ENCODE measurements around the gene NLGN1.

NLGN1 gene

DNA sequence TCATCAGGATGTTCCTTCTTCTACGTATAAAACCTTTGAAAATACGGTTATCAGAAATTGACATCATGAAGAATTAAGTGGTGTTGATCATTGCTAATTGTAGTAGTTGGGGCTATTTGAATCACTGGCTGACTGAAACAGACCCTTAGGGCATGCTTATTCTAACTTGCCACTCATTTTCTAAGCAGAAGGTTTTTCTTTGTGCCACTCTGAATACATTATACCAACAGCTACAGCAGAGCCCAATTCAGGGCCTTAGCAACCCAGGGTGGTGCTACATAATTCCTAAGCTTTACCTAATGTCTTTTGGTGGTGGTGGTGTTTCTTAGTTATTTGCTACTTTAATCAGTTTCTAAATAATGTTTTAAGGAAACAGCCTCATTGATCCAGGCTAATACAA is 524.2 kb downstream of the NLGN1 start:
- no peak for DNase-seq

GRCh38 chr3:173923204-173923603 is 525.7 kb downstream of the NLGN1 start:
- DNase-seq = no peak

GRCh38 chr3:173930251-173930650 is 532.7 kb downstream of the NLGN1 start:
- DNase-seq = no peak

- no peak for DNase-seq
These were observed 535.1 kb downstream of the NLGN1 start for GRCh38 chr3:173932624-173933023.

- DNase-seq = no peak
These were observed 535.6 kb downstream of the NLGN1 start for GRCh38 chr3:173933113-173933512.

GRCh38 chr3:173936316-173936715 is 538.8 kb downstream of the NLGN1 start:
- no peak for DNase-seq

- no peak for DNase-seq
These were observed 540.6 kb downstream of the NLGN1 start for GRCh38 chr3:173938159-173938558.

- no peak for DNase-seq
These were observed 541.1 kb downstream of the NLGN1 start for GRCh38 chr3:173938616-173939015.

DNA sequence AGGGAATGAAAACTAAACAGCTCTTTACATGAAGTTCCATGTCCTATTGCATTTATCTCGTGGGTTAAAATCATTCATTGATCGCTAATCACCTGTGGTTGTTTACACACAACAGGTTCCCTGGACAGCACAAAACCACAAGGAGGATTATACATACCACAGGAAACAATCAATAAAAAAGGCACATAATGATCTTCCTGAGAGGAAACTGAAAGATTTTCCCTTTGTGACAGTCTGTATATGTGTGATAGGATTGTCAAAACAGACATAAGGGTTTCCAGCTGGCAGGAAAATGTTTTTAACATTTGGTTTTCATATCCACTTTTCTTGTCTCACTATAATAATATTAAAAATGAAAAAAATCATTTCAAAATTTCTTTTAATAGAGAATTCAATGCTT is 541.8 kb downstream of the NLGN1 start:
- no peak for DNase-seq

- DNase-seq = no peak
These were observed 545.7 kb downstream of the NLGN1 start for GRCh38 chr3:173943264-173943663.

DNA sequence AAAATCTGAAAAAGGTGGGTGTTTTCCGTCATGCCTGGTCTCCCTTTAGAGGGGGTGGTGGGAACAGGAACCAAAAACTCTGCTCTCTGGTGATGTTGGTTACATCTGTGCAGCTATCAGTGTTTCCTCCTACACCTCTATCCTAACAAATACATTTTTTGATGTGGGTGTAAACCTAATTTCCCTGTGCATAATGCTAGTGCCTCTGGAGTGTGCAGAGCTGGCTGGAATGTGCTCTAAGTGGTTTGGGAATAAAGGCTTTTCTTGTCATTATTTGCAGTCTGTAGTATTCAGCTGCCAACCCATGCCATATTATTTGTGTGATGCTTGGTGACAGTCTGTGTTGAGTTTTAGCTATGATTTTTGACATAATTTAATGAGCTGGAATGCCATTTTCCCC is 547.6 kb downstream of the NLGN1 start:
- DNase-seq = no peak

DNA sequence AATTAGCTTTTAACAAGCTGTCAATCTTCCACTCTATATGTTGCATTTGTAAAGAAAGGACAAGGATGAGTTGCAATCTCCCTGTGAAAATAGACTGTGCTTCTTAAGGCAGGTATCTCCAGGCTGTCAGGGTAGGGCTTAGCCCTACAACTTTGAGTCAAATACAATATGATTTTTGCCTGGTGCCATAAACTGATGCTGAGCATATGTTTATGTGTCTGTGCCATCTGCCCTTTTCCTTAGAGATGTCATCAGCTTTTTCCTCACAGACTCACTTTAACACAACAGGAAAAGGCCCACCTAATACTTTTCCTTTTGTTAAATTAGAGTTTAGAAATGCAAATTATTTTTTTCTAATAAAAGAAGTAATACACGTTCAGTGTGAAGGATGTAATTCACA is 548.3 kb downstream of the NLGN1 start:
- DNase-seq = no peak

GRCh38 chr3:173954647-173955046 is 557.1 kb downstream of the NLGN1 start:
- DNase-seq = no peak

DNA sequence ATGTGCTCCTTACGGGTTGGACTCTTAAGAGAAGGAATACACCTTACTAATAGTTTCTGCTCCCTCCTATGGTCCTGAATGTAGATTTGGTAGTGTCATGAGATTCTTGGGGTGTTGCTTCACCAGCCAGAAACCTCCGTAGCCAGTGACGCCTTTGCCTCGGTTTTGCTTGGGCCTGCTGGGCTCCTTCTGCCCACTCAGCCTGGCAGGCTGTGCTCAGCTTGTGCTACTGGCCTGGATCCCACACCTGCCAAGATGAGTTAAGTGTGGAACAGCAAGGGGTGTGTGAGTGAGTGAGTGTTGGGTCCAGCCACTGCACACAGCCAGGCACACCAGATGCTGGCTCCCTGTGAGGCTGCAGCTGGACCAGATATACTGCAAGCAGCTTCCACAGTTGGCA is 560.1 kb downstream of the NLGN1 start:
- DNase-seq = no peak

DNA sequence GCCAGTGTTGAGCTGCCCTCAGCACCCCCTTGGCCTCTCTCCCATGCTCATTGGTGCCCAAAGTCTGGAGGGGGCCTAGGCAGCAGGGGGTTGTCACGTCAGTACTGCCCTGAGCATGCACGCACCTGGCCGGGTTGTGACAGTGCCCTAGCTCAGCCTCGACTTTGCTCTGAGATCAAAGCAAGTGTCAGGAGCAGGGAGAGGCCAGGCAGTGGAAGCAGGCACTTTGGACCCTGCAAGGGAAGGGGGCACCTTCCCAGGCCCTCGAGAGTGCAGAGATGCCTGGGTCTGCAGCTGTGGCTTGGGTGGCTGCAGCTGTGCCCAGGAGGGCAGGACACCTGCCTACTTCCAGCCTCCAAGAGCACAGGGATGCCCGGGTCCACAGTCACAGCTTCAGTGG is 561.3 kb downstream of the NLGN1 start:
- no peak for DNase-seq

- no peak for DNase-seq
These were observed 572.7 kb downstream of the NLGN1 start for GRCh38 chr3:173970281-173970680.

DNA sequence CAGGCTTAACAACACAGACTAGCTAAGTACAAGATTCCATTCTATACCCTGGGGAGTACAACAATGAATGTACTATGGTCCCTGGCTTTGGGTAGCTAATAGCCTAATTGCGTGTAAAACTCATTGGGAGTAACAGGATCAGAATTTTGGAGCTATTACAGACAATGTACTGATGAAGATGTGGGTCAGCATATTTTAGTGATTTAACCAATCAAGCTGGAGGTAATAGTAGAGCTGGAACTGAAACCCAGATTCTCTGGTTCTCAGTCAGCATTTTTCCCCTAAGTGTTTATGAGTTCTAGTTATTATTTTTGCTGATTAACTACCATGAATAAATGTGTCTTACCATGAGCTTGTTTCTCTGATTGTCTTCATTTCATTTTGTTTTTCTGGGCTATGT is 578.7 kb downstream of the NLGN1 start:
- no peak for DNase-seq

- no peak for DNase-seq
These were observed 580.2 kb downstream of the NLGN1 start for GRCh38 chr3:173977747-173978146.

DNA sequence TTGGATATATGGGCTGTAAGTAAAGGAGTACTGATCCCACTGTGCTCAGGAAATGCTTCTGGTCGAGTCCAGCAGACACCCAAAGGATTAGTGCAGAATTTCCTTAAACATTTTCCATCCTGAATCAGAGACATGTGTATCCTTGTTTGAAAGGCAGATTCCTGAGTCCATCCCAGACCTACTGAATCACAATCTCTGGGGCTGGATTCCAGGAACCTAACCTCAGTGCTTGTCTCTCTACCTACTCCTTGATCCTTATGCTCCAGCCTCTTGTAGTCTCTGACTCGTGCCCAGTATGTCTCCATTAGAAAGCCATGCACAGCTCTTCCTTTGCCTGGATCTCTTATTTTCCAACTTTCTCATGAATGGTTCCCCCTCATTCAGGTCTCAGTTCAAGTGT is 585.8 kb downstream of the NLGN1 start:
- no peak for DNase-seq

- no peak for DNase-seq
These were observed 589.4 kb downstream of the NLGN1 start for GRCh38 chr3:173986861-173987410.

DNA sequence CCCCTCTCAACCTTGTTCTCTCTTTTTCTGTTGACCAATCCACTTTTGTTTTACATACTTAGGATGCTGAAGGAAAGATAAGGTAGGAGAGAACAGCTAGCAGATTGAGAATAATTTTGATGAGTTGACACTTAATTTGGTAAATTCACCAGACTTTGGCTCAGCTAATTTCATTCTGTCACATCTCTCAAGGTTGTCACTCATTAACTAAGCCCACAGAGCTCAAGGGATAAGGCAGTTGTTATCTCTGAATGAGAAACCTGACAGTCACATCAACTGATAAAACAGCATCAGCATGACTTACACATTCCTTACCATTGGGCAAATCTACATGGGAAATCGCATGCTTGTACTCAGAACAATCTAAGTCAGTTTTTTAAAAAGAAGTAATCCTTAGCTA is 591.4 kb downstream of the NLGN1 start:
- no peak for DNase-seq

DNA sequence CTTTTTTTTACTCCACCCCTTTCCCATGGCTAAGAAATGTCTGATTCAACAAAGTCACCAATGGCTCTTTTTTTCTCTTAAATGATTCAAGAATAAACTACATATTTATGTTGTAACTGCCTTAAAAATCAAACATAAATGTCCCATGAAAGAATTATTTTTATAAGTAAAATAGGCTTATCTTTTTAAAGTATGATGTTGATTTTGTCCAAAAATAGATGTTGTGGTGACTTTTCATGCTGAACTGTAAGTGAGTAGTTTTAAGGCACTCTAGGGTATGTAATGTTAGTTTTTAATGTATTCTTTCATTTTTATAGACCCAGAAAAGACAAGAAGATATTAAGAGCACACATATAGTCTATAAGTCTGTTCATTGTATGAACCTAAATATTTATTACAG is 594.9 kb downstream of the NLGN1 start:
- no peak for DNase-seq

GRCh38 chr3:173993299-173993698 is 595.8 kb downstream of the NLGN1 start:
- DNase-seq = peak in 1 of 4 experiments; percentile 3

DNA sequence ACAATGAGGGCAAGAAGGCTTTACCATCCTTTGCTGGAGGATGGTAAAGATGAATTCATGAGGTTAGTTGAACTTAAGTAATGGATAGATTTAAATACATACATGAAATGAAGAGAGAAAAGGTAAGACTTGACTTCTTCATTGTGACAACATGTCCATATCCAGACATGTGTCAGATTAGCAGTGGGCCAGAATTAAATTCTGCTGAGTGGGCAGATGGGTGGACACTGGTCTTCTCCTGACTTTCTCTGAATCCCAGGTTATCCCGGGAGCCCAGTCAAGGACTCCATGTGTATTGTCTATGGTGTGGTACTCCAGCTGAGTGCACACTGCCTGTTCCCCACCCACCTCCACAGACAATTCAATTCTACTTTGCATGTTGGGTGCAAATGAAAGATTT is 603.1 kb downstream of the NLGN1 start:
- no peak for DNase-seq

GRCh38 chr3:174002543-174002942 is 605.0 kb downstream of the NLGN1 start:
- DNase-seq = no peak

- no peak for DNase-seq
These were observed 613.4 kb downstream of the NLGN1 start for GRCh38 chr3:174010907-174011306.

All from suppressor macrophage (primary cell).